ENCODE measurements around the gene KREMEN1.

DNA sequence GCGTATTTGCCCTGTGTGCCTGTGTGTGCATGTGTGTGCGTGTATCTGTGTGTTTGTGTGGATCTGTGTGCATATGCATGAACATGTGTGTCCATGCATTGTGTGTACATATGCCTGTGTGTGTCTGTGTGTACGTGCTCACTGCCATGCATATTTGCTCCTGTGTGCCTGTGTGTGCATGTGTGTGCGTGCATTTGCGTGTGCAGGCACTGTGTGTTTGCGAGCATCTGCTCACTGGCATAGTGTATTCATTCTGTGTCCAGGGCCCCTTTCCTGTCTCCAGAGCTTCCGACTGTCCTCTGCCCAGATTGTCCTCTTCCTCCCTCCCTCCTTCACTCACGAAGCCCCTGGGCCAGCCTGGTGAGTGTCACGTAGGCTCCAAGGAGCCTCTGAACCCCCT, 138.6 kb downstream of the KREMEN1 start:
- TF ChIP-seq CTCF (IDR thresholded peaks at IDR 0.05) = no peak
- no peak for TF ChIP-seq POLR2A (IDR thresholded peaks at IDR 0.05)
- TF ChIP-seq POLR2AphosphoS5 (IDR thresholded peaks at IDR 0.05; ENCODE audit: insufficient read depth in 1 of 2, low read depth in 1 of 2) = no peak
